ENCODE results near the gene GNG8. TPM values are rescaled to one million over a fixed set of nuclear protein-coding genes. Genes with fewer than 3 reads are reported as not detected.

Gene GNG8
- total and polyA plus RNA-seq, 10 of the 15 experiments (the other 5 are each of a cell fraction or from before 2014, with no cell fraction given) = 1.2 to 6.6 (median 2.7) TPM; not detected in 6

GRCh38 chr19:46601318-46602224 lies 34.4 kb downstream of the GNG8 start, which contains the start of gene CALM3:
TSS of gene CALM3 (plus strand) at chr19:46601330. CDS start at chr19:46601435, 105 bp downstream.
- in situ Hi-C loops (cut with MboI) (no loop called here), intact Hi-C loops (cut with micrococcal nuclease; ENCODE audit: unreplicated experiment) (no loop called here)
- SMC1A ChIA-PET (ENCODE audit: uncharacterized antibody, unreplicated experiment) = interaction anchor here (0.6 to 4.7 kb wide), 6 partner anchors 14 to 60 kb away, joined by 3 to 83 read pairs (median 4); partner anchors contain the start of gene DACT3
- H3K27ac ChIP-seq (ENCODE audit: control insufficient read depth, insufficient read depth) = peak within 1 kb of the TSS; percentile 98
- under 1% methylated on average over 38 of the region's 51 CpGs for WGBS (ENCODE audit: insufficient coverage, insufficient replicate concordance, low lambda C conversion rate, missing lambda C conversion rate)
- H4K20me1 ChIP-seq (ENCODE audit: control insufficient read depth, insufficient read depth) = peaks cover 8% of the 10 kb centered on the region
- peak within 1 kb of the TSS; percentile 99 for H3K4me3 ChIP-seq
- peak within 1 kb of the TSS; percentile 99 for H3K9ac ChIP-seq (ENCODE audit: control insufficient read depth, insufficient read depth, low read length)
- H3K79me2 ChIP-seq (ENCODE audit: control insufficient read depth, insufficient read depth, low read length) = peaks cover 49% of the 10 kb centered on the region
- ATAC-seq (peak; percentile 2; the same call in 2 of the 3 replicates), DNase-seq (ENCODE audit: low read depth, low spot score) (no peak), FAIRE-seq (no peak)
- H3K4me1 ChIP-seq (ENCODE audit: control insufficient read depth, insufficient read depth, low read length) = peaks cover 12% of the 10 kb centered on the region
- H3K4me2 ChIP-seq (ENCODE audit: control insufficient read depth, insufficient read depth) = peak within 1 kb of the TSS; percentile 93
- TSS peak; percentile 74 for BruUV-seq (replicated peaks)
- RAD21 ChIA-PET (ENCODE audit: unreplicated experiment) = interaction anchor here (0.9 to 4.7 kb wide), 8 partner anchors 11 to 143 kb away, joined by 3 to 48 read pairs (median 8); partner anchors contain the start of genes DACT3 and PRKD2
- POLR2A ChIA-PET = interaction anchor here (0.6 to 7.3 kb wide), 15 partner anchors 11 to 959 kb away, joined by 3 to 72 read pairs (median 5); partner anchors contain the start of genes DACT3, IRF2BP1 and PTGIR
- peak within 1 kb of the TSS; percentile 97 for H2AFZ ChIP-seq (ENCODE audit: control insufficient read depth, low read depth, low read length)
- peaks cover 7% of the 10 kb centered on the region; the same call in 2 of the 3 replicates for H3K9me3 ChIP-seq (replicated peaks; ENCODE audit: control insufficient read depth, insufficient read depth, low read length)
- CTCF ChIA-PET = interaction anchor here (0.8 to 5.6 kb wide), 6 partner anchors 13 to 585 kb away, joined by 3 to 73 read pairs (median 19); partner anchors contain the start of gene DACT3
- peaks cover 11% of the 10 kb centered on the region in 2 experiments for H3K36me3 ChIP-seq (ENCODE audit: control insufficient read depth in 2 of 2, insufficient read depth in 2 of 2, low read length in 1 of 2)
- H3K27me3 ChIP-seq (replicated peaks in 1 of 2; ENCODE audit: control insufficient read depth in 2 of 2, insufficient read depth in 2 of 2, low read length in 1 of 2) = no peaks in the 10 kb centered on the region
- TF ChIP-seq CHD1 (IDR thresholded peaks at IDR 0.05; ENCODE audit: low read depth, low read length) (no peak), CREM (IDR thresholded peaks at IDR 0.05; ENCODE audit: low read depth) (no peak), SKIL (IDR thresholded peaks at IDR 0.05; ENCODE audit: low read depth, poor library complexity, severe bottlenecking) (no peak), MLLT1 (IDR thresholded peaks at IDR 0.05) (0 out of 2 replicates have a peak, but pooled peaks have one; percentile 9), PML (IDR thresholded peaks at IDR 0.05; ENCODE audit: low read length) (0 out of 2 replicates have a peak, but pooled peaks have one; percentile 6), POLR2AphosphoS2 (IDR thresholded peaks at IDR 0.05; ENCODE audit: low read depth, low read length) (0 out of 2 replicates have a peak, but pooled peaks have one; percentile 28), SMARCA5 (IDR thresholded peaks at IDR 0.05) (peak; percentile 79; the same call in 1 of the 2 replicates), TCF12 (IDR thresholded peaks at IDR 0.05; ENCODE audit: low read depth, low read length) (peak; percentile 77; the same call in 1 of the 2 replicates), POLR2AphosphoS5 (IDR thresholded peaks at IDR 0.05; ENCODE audit: low read length) (peak; percentile 65; the same call in 1 of the 2 replicates), MTA2 (IDR thresholded peaks at IDR 0.05; ENCODE audit: low read depth) (no peak), IKZF2 (IDR thresholded peaks at IDR 0.05) (no peak), NKRF (conservative IDR thresholded peaks at IDR 0.05) (peak; percentile 83; the same call in 1 of the 2 replicates), IRF4 (IDR thresholded peaks at IDR 0.05; ENCODE audit: low read depth, low read length) (no peak), SRF (IDR thresholded peaks at IDR 0.05; ENCODE audit: low read depth in 2 of 2, low read length in 2 of 2) (no peak), BMI1 (IDR thresholded peaks at IDR 0.05; ENCODE audit: borderline replicate concordance) (no peak), YY1 (IDR thresholded peaks at IDR 0.05; ENCODE audit: low read depth, low read length) (0 out of 2 replicates have a peak, but pooled peaks have one; percentile 4), SP1 (IDR thresholded peaks at IDR 0.05; ENCODE audit: low read depth, low read length) (no peak)
